ENCODE results near the gene HOXC13. TPM values are rescaled to one million over a fixed set of nuclear protein-coding genes. Genes with fewer than 3 reads are reported as not detected.

Gene HOXC13
- total RNA-seq, 1 experiment from 2014 or later = 93.5 TPM

- no peaks in the 10 kb centered on the region for H3K27me3 ChIP-seq (ENCODE audit: control insufficient read depth, insufficient read depth, low read length)
- DNase-seq (ENCODE audit: low read depth, low spot score) (no peak), ATAC-seq (no peak)
- in situ Hi-C loops (cut with HindIII; ENCODE audit: low pct_unique_long_range_greater_than_20kb, low sequenced_read_pairs) = no loop called here
- peak overlapping the region; percentile 66 to 67 for H3K4me3 ChIP-seq (ENCODE audit: low read depth in 2 of 2, low read length in 2 of 2)
- H3K9me3 ChIP-seq (ENCODE audit: control insufficient read depth, insufficient read depth, low read depth, low read length) = no peaks in the 10 kb centered on the region
- BruUV-seq (replicated peaks) = no TSS peak
- no peaks in the 10 kb centered on the region for H3K36me3 ChIP-seq (ENCODE audit: control insufficient read depth, insufficient read depth, low read length)
- peaks cover 19% of the 10 kb centered on the region for H3K4me1 ChIP-seq (ENCODE audit: control insufficient read depth, insufficient read depth, low read length)
- TF ChIP-seq POLR2AphosphoS5 (IDR thresholded peaks at IDR 0.05; ENCODE audit: low read depth, low read length) (no peak), CTCF (IDR thresholded peaks at IDR 0.05) (no peak), TCF7L2 (IDR thresholded peaks at IDR 0.05; ENCODE audit: low read depth, low read length) (no peak), SIN3A (IDR thresholded peaks at IDR 0.05; ENCODE audit: borderline replicate concordance, insufficient read depth, low read depth, low read length) (no peak), REST (IDR thresholded peaks at IDR 0.05; ENCODE audit: insufficient read depth in 1 of 2, low read depth in 2 of 2, low read length in 1 of 2) (no peak)
- intact Hi-C loops (cut with micrococcal nuclease; ENCODE audit: unreplicated experiment) = no loop called here
- ChIA-PET CTCF (interaction anchor here (0.7 to 1.3 kb wide), 2 partner anchors 9 to 210 kb away, joined by 5 to 8 read pairs; no protein-coding TSS in a partner anchor), POLR2A (interaction anchor here (0.5 to 1.8 kb wide), 3 partner anchors 10 to 301 kb away, joined by 3 to 9 read pairs (median 4); no protein-coding TSS in a partner anchor)
- peak overlapping the region; percentile 99 for H3K27ac ChIP-seq (ENCODE audit: low read length)
These were observed 50.1 kb downstream of the HOXC13 start for GRCh38 chr12:53988541-53989226.

- Histone ChIP-seq H3K4me1 (ENCODE audit: control insufficient read depth, insufficient read depth, low read length) (peaks cover 19% of the 10 kb centered on the region), H3K9me3 (ENCODE audit: control insufficient read depth, insufficient read depth, low read depth, low read length) (no peaks in the 10 kb centered on the region), H3K27me3 (ENCODE audit: control insufficient read depth, insufficient read depth, low read length) (no peaks in the 10 kb centered on the region), H3K36me3 (ENCODE audit: control insufficient read depth, insufficient read depth, low read length) (no peaks in the 10 kb centered on the region), H3K4me3 (ENCODE audit: low read depth in 2 of 2, low read length in 2 of 2) (peak overlapping the region; percentile 66 to 67), H3K27ac (ENCODE audit: low read length) (peak overlapping the region; percentile 99)
- intact Hi-C loops (cut with micrococcal nuclease; ENCODE audit: unreplicated experiment) = loop anchor here (10.0 kb wide), 1 partner anchor 605 kb away; the partner anchor contains the start of gene SP1
- ChIA-PET POLR2A (interaction anchor here (0.7 kb wide), 1 partner anchor 68 kb away, joined by 3 read pairs; no protein-coding TSS in a partner anchor), CTCF (no interaction called here)
- TF ChIP-seq SIN3A (IDR thresholded peaks at IDR 0.05; ENCODE audit: borderline replicate concordance, insufficient read depth, low read depth, low read length) = 0 out of 2 replicates have a peak, but pooled peaks have one; percentile 59
- TF ChIP-seq CTCF (IDR thresholded peaks at IDR 0.05) = peak; percentile 82
- TF ChIP-seq POLR2AphosphoS5 (IDR thresholded peaks at IDR 0.05; ENCODE audit: low read depth, low read length) = no peak
- no peak for TF ChIP-seq REST (IDR thresholded peaks at IDR 0.05; ENCODE audit: insufficient read depth in 1 of 2, low read depth in 2 of 2, low read length in 1 of 2)
- no peak for TF ChIP-seq TCF7L2 (IDR thresholded peaks at IDR 0.05; ENCODE audit: low read depth, low read length)
- TSS peak; percentile 19 for BruUV-seq (replicated peaks)
- DNase-seq (ENCODE audit: low read depth, low spot score) (no peak), ATAC-seq (no peak)
- in situ Hi-C loops (cut with HindIII; ENCODE audit: low pct_unique_long_range_greater_than_20kb, low sequenced_read_pairs) = no loop called here
These were observed 50.8 kb downstream of the HOXC13 start for GRCh38 chr12:53989227-53990113.

Measured in Panc1 (cell line).